Cerebellar cortex (tissue), 1 donor: ENCODE data around the gene CARMIL3.

Experiments used
- DNase-seq: peaks from one replicate; pipeline ENCODE4 v3.0.0-alpha.2; 2015; ENCODE audit warnings: low spot score

The CARMIL3 gene

GRCh38 chr14:24114532-24115421 lies 63.0 kb downstream of the CARMIL3 start, which contains the start of the genes DCAF11 and NRL:
TSS of gene DCAF11 (plus strand) at chr14:24114777. CDS start at chr14:24115595, 818 bp downstream.
TSS of gene NRL (minus strand) at chr14:24114949. CDS start at chr14:24082848, 32,101 bp downstream.
- DNase-seq, result peak; percentile 100

- no peak for DNase-seq
These were observed 63.8 kb downstream of the CARMIL3 start for GRCh38 chr14:24115422-24116127.

- DNase-seq, result no peak
These were observed 64.5 kb downstream of the CARMIL3 start for GRCh38 chr14:24116128-24116814.

DNA sequence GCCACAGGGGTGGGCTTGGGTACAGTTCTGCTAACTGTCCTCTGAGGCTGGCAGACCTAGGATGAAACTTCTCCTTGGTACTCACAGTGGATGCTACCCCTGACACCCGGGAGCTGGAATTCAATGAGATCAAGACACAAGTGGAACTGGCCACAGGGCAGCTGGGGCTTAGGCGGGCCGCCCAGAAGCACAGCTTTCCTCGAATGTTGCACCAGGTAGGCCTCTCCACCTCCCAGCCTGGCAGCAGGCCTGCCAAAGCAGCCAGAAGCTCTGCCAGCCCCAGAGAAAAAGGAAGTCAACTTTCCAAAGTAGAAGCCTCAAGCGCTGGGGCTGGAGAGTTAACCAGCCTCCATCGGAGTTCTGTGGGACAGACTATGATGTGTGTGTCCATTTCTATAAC lies 65.4 kb downstream of the CARMIL3 start:
- no peak for DNase-seq
